Activated CD8-positive, alpha-beta T cell treated with anti-CD3 and anti-CD28 coated beads for 36 hours (primary cell): ENCODE data around the gene IPMK. TPM values are rescaled to one million over a fixed set of nuclear protein-coding genes. Genes with fewer than 3 reads are reported as not detected.

Source experiments
- ATAC-seq: fragments of 200-7000 bp; cut with Tn5 transposase; one replicate; pipeline ENCODE4 v1.10.0; 2021; ENCODE audit warnings: mild to moderate bottlenecking, moderate library complexity
- CTCF ChIA-PET: fragments of 350-600 bp; sonication (Branson Sonifier 250); formaldehyde crosslinking; loops from one replicate; lab custom pipeline; 2021; ENCODE audit warnings: antibody characterized with exemption; lab: Charles Lee
- POLR2A ChIA-PET: fragments of 350-600 bp; sonication (Branson Sonifier 250); formaldehyde crosslinking; loops from one replicate; lab custom pipeline; 2021; ENCODE audit warnings: antibody characterized with exemption; lab: Charles Lee
- DNase-seq: peaks from one replicate; pipeline ENCODE4 v3.0.0-alpha.2; 2020
- H3K27ac Mint-ChIP-seq: one replicate; pipeline ENCODE4 v1.8.0; 2021; ENCODE audit warnings: mild to moderate bottlenecking, mixed read lengths
- H3K27me3 Mint-ChIP-seq: one replicate; pipeline ENCODE4 v1.8.0; 2021; ENCODE audit warnings: mixed read lengths
- H3K36me3 Mint-ChIP-seq: one replicate; pipeline ENCODE4 v1.8.0; 2021; ENCODE audit warnings: low read depth, mixed read lengths
- H3K4me1 Mint-ChIP-seq: one replicate; pipeline ENCODE4 v1.8.0; 2021; ENCODE audit warnings: low read depth, mixed read lengths
- H3K4me3 Mint-ChIP-seq: one replicate; pipeline ENCODE4 v1.8.0; 2021; ENCODE audit warnings: mild to moderate bottlenecking, moderate library complexity, mixed read lengths
- H3K9me3 Mint-ChIP-seq: one replicate; pipeline ENCODE4 v1.8.0; 2021; ENCODE audit warnings: mixed read lengths
- CTCF ChIP-seq: fragments of 200-600 bp; IDR thresholded peaks from one replicate; pipeline ENCODE4 v1.8.0; 2022; ENCODE audit warnings: antibody characterized with exemption, mild to moderate bottlenecking
- intact Hi-C: fragments of 100-400 bp; cut with micrococcal nuclease; formaldehyde crosslinking; loops from one replicate; pipeline ENCODE4 v1.10.0; 2022
- total RNA-seq, 2 experiments: library from RNA; stranded (reverse); gene quantifications; one replicate each; pipeline ENCODE4 v1.2.3, GENCODE V29; 2021

Gene IPMK
- total RNA-seq, 2 experiments from 2014 or later = 9.5 to 10.3 TPM

GRCh38 chr10:58225654-58226053 lies 42.0 kb downstream of the IPMK start:
- Mint-ChIP-seq H3K9me3 (no peaks in the 10 kb centered on the region), H3K27ac (no peak overlapping the region), H3K4me1 (peaks cover 2% of the 10 kb centered on the region), H3K36me3 (peaks cover 29% of the 10 kb centered on the region), H3K4me3 (no peak overlapping the region), H3K27me3 (no peaks in the 10 kb centered on the region)
- CTCF ChIA-PET = no interaction called here
- intact Hi-C loops = no loop called here
- POLR2A ChIA-PET = no interaction called here
- DNase-seq = no peak
- no peak for ATAC-seq
- no peak for TF ChIP-seq CTCF

GRCh38 chr10:58220769-58221451 lies 46.8 kb downstream of the IPMK start:
- CTCF ChIA-PET = no interaction called here
- intact Hi-C loops = no loop called here
- no peak for ATAC-seq
- H3K27ac Mint-ChIP-seq = no peak overlapping the region
- no peak for TF ChIP-seq CTCF
- peaks cover 22% of the 10 kb centered on the region for H3K36me3 Mint-ChIP-seq
- no peak for DNase-seq
- H3K27me3 Mint-ChIP-seq = no peaks in the 10 kb centered on the region
- H3K9me3 Mint-ChIP-seq = no peaks in the 10 kb centered on the region
- POLR2A ChIA-PET = no interaction called here
- no peak overlapping the region for H3K4me3 Mint-ChIP-seq
- peaks cover 4% of the 10 kb centered on the region for H3K4me1 Mint-ChIP-seq

GRCh38 chr10:58219875-58220274 lies 47.8 kb downstream of the IPMK start:
- ATAC-seq (no peak), DNase-seq (no peak)
- H3K4me1 Mint-ChIP-seq = peaks cover 6% of the 10 kb centered on the region
- no peaks in the 10 kb centered on the region for H3K9me3 Mint-ChIP-seq
- peaks cover 18% of the 10 kb centered on the region for H3K36me3 Mint-ChIP-seq
- no peaks in the 10 kb centered on the region for H3K27me3 Mint-ChIP-seq
- TF ChIP-seq CTCF = no peak
- ChIA-PET POLR2A (no interaction called here), CTCF (no interaction called here)
- no peak overlapping the region for H3K27ac Mint-ChIP-seq
- intact Hi-C loops = no loop called here
- H3K4me3 Mint-ChIP-seq = no peak overlapping the region

- Mint-ChIP-seq H3K9me3 (no peaks in the 10 kb centered on the region), H3K4me1 (peaks cover 18% of the 10 kb centered on the region), H3K27ac (no peak overlapping the region), H3K4me3 (no peak overlapping the region), H3K27me3 (no peaks in the 10 kb centered on the region), H3K36me3 (peaks cover 22% of the 10 kb centered on the region)
- no peak for TF ChIP-seq CTCF
- ChIA-PET POLR2A (interaction anchor here (0.6 kb wide), 1 partner anchor 1305 kb away, joined by 3 read pairs; no protein-coding TSS in a partner anchor), CTCF (no interaction called here)
- intact Hi-C loops = no loop called here
- DNase-seq (no peak), ATAC-seq (no peak)
These were observed 50.1 kb downstream of the IPMK start for GRCh38 chr10:58217612-58218011.

- intact Hi-C loops = no loop called here
- Mint-ChIP-seq H3K4me1 (peaks cover 20% of the 10 kb centered on the region), H3K27me3 (no peaks in the 10 kb centered on the region), H3K4me3 (no peak overlapping the region), H3K36me3 (peaks cover 41% of the 10 kb centered on the region), H3K27ac (peak overlapping the region; percentile 58), H3K9me3 (no peaks in the 10 kb centered on the region)
- ChIA-PET POLR2A (no interaction called here), CTCF (interaction anchor here (0.9 to 1.2 kb wide), 3 partner anchors 10 to 78 kb away, joined by 3 to 4 read pairs (median 3); no protein-coding TSS in a partner anchor)
- DNase-seq = no peak
- peak; percentile 17 for ATAC-seq
- no peak for TF ChIP-seq CTCF
These were observed 55.1 kb downstream of the IPMK start for GRCh38 chr10:58212622-58213021.
